Left ventricle myocardium inferior (tissue), 1 donor: ENCODE data around the gene APP. TPM values are rescaled to one million over a fixed set of nuclear protein-coding genes. Genes with fewer than 3 reads are reported as not detected.

Experiments
- DNase-seq: peaks from one replicate; pipeline ENCODE4 v3.0.0-alpha.2; 2020
- H3K27ac ChIP-seq: fragments of 200-600 bp; replicated peaks from 2 replicates; pipeline ENCODE4 v1.8.0; 2021
- H3K27me3 ChIP-seq: fragments of 200-600 bp; 2 replicates; pipeline ENCODE4 v1.8.0; 2021; ENCODE audit warnings: low read depth
- H3K36me3 ChIP-seq: fragments of 200-600 bp; 2 replicates; pipeline ENCODE4 v1.8.0; 2021
- H3K4me1 ChIP-seq: fragments of 200-600 bp; 2 replicates; pipeline ENCODE4 v1.8.0; 2021
- H3K4me3 ChIP-seq: fragments of 200-600 bp; 2 replicates; pipeline ENCODE4 v1.8.0; 2021; ENCODE audit warnings: mild to moderate bottlenecking, moderate library complexity
- H3K9me3 ChIP-seq: fragments of 200-600 bp; replicated peaks from 2 replicates; pipeline ENCODE4 v1.8.0; 2021
- CTCF ChIP-seq: fragments of 200-600 bp; IDR thresholded peaks from 2 replicates; pipeline ENCODE4 v1.8.0; 2021; ENCODE audit warnings: antibody characterized with exemption, mild to moderate bottlenecking, borderline replicate concordance
- intact Hi-C: fragments of 100-400 bp; cut with micrococcal nuclease; formaldehyde crosslinking; loops from one replicate; pipeline ENCODE4 v1.11.0; 2022
- total RNA-seq: library from RNA; stranded (reverse); fragmentation: NEBNext Ultra II Directional; extraction: Animal tissue kit (Norgen Biotek cat#: 25700); gene quantifications from one replicate; pipeline ENCODE4 v1.2.1, GENCODE V29; 2021
- donor health status: DM: no; HTN: yes; CAD: no; lungs with severe emphysema.

The APP gene
- total RNA-seq, 1 donor from 2014 or later = 332 TPM

GRCh38 chr21:26077521-26077920 is 93.0 kb downstream of the APP start:
- no peak for DNase-seq
- Histone ChIP-seq H3K4me1 (peaks cover 19% of the 10 kb centered on the region), H3K9me3 (no peaks in the 10 kb centered on the region), H3K27me3 (no peaks in the 10 kb centered on the region), H3K36me3 (no peaks in the 10 kb centered on the region), H3K27ac (no peak overlapping the region), H3K4me3 (no peak overlapping the region)
- TF ChIP-seq CTCF = no peak
- intact Hi-C loops = no loop called here

GRCh38 chr21:26072666-26073615 is 97.6 kb downstream of the APP start:
- H3K27ac ChIP-seq = no peak overlapping the region
- H3K9me3 ChIP-seq = no peaks in the 10 kb centered on the region
- no peak for TF ChIP-seq CTCF
- H3K27me3 ChIP-seq = no peaks in the 10 kb centered on the region
- H3K4me1 ChIP-seq = peaks cover 45% of the 10 kb centered on the region
- H3K36me3 ChIP-seq = no peaks in the 10 kb centered on the region
- H3K4me3 ChIP-seq = no peak overlapping the region
- intact Hi-C loops = no loop called here
- DNase-seq = no peak

GRCh38 chr21:26070822-26071425 is 99.6 kb downstream of the APP start:
- DNase-seq = no peak
- TF ChIP-seq CTCF = no peak
- peak overlapping the region; percentile 8 for H3K4me3 ChIP-seq
- intact Hi-C loops = no loop called here
- no peaks in the 10 kb centered on the region for H3K36me3 ChIP-seq
- peak overlapping the region; percentile 40 for H3K27ac ChIP-seq
- H3K9me3 ChIP-seq = no peaks in the 10 kb centered on the region
- H3K27me3 ChIP-seq = no peaks in the 10 kb centered on the region
- peaks cover 48% of the 10 kb centered on the region for H3K4me1 ChIP-seq

GRCh38 chr21:26070121-26070520 is 100.4 kb downstream of the APP start:
- DNase-seq = no peak
- intact Hi-C loops = no loop called here
- H3K9me3 ChIP-seq = no peaks in the 10 kb centered on the region
- no peak overlapping the region for H3K4me3 ChIP-seq
- no peak overlapping the region for H3K27ac ChIP-seq
- TF ChIP-seq CTCF = no peak
- H3K36me3 ChIP-seq = no peaks in the 10 kb centered on the region
- H3K27me3 ChIP-seq = no peaks in the 10 kb centered on the region
- H3K4me1 ChIP-seq = peaks cover 48% of the 10 kb centered on the region

GRCh38 chr21:26068776-26069175 is 101.8 kb downstream of the APP start:
- TF ChIP-seq CTCF = no peak
- no peak for DNase-seq
- no peak overlapping the region for H3K4me3 ChIP-seq
- intact Hi-C loops = no loop called here
- no peaks in the 10 kb centered on the region for H3K9me3 ChIP-seq
- no peak overlapping the region for H3K27ac ChIP-seq
- no peaks in the 10 kb centered on the region for H3K36me3 ChIP-seq
- H3K4me1 ChIP-seq = peaks cover 58% of the 10 kb centered on the region
- no peaks in the 10 kb centered on the region for H3K27me3 ChIP-seq
